NCI-H526 treated with DMSO at 0.1 percent for 48 hours (cell line): ENCODE data around the gene PCSK2.

Source experiments
- DNase-seq: peaks from one replicate; lab custom pipeline; 2025; lab: John Stamatoyannopoulos, UW

PCSK2 gene

GRCh38 chr20:17444091-17444490, 217.3 kb downstream of the PCSK2 start:
- no peak for DNase-seq

GRCh38 chr20:17445543-17445942, 218.7 kb downstream of the PCSK2 start:
- no peak for DNase-seq

GRCh38 chr20:17446171-17446570, 219.3 kb downstream of the PCSK2 start:
- DNase-seq = no peak

- DNase-seq = no peak
These were observed 221.2 kb downstream of the PCSK2 start for GRCh38 chr20:17448071-17448470.

- DNase-seq = no peak
These were observed 222.2 kb downstream of the PCSK2 start for GRCh38 chr20:17449031-17449430.

GRCh38 chr20:17452441-17452840, 225.6 kb downstream of the PCSK2 start:
- DNase-seq = no peak

- no peak for DNase-seq
These were observed 226.8 kb downstream of the PCSK2 start for GRCh38 chr20:17453592-17453991.

- DNase-seq = no peak
These were observed 229.4 kb downstream of the PCSK2 start for GRCh38 chr20:17456279-17456678.

- DNase-seq = no peak
These were observed 230.2 kb downstream of the PCSK2 start for GRCh38 chr20:17457079-17457478.

- DNase-seq = no peak
These were observed 230.8 kb downstream of the PCSK2 start for GRCh38 chr20:17457588-17458190.

- DNase-seq = no peak
These were observed 233.3 kb downstream of the PCSK2 start for GRCh38 chr20:17460119-17460518.

GRCh38 chr20:17461941-17462340, 235.1 kb downstream of the PCSK2 start:
- DNase-seq = no peak

- DNase-seq = no peak
These were observed 236.9 kb downstream of the PCSK2 start for GRCh38 chr20:17463711-17464110.

GRCh38 chr20:17465236-17465635, 238.4 kb downstream of the PCSK2 start:
- DNase-seq = no peak

- DNase-seq = no peak
These were observed 239.8 kb downstream of the PCSK2 start for GRCh38 chr20:17466641-17467040.

GRCh38 chr20:17467120-17467655, 240.3 kb downstream of the PCSK2 start:
- DNase-seq = no peak

- no peak for DNase-seq
These were observed 241.4 kb downstream of the PCSK2 start for GRCh38 chr20:17468073-17468840.

GRCh38 chr20:17469246-17470030, 242.6 kb downstream of the PCSK2 start:
- DNase-seq = no peak

GRCh38 chr20:17470521-17470920, 243.7 kb downstream of the PCSK2 start:
- no peak for DNase-seq

- no peak for DNase-seq
These were observed 244.1 kb downstream of the PCSK2 start for GRCh38 chr20:17470973-17471372.

GRCh38 chr20:17471606-17472187, 244.9 kb downstream of the PCSK2 start:
- no peak for DNase-seq

- DNase-seq = no peak
These were observed 246.8 kb downstream of the PCSK2 start for GRCh38 chr20:17473659-17474058.
